CD4-positive, alpha-beta T cell treated with Interferon alpha-2 for 1 hour (primary cell): ENCODE data around the gene INTS11.

Experiments
- DNase-seq, 2 donors: peaks; one replicate each; pipeline ENCODE4 v3.0.0-alpha.2; 2020 to 2022

Gene INTS11

GRCh38 chr1:1357871-1358432 is 33.5 kb upstream of the INTS11 start:
- DNase-seq = no peak

GRCh38 chr1:1356796-1357401 is 32.4 kb upstream of the INTS11 start:
- DNase-seq = no peak

- DNase-seq = no peak
Measured at GRCh38 chr1:1356166-1356795, 31.8 kb upstream of the INTS11 start.

- no peak for DNase-seq
Measured at GRCh38 chr1:1355416-1355815, 31.0 kb upstream of the INTS11 start.

GRCh38 chr1:1354271-1355247 is 30.1 kb upstream of the INTS11 start:
- DNase-seq = peak in 1 of 2 donors; percentile 33

GRCh38 chr1:1353389-1354151 is 29.1 kb upstream of the INTS11 start:
- no peak for DNase-seq

- DNase-seq = no peak
Measured at GRCh38 chr1:1352786-1353388, 28.4 kb upstream of the INTS11 start.

GRCh38 chr1:1351511-1352427 is 27.3 kb upstream of the INTS11 start:
- DNase-seq = no peak

GRCh38 chr1:1349256-1350012 is 25.0 kb upstream of the INTS11 start, which contains the start of gene DVL1:
TSS of gene DVL1 (minus strand) at chr1:1349418. CDS start at chr1:1349065, 353 bp downstream.
- DNase-seq = peak; percentile 75 to 76

GRCh38 chr1:1348420-1349255 is 24.2 kb upstream of the INTS11 start:
- no peak for DNase-seq

- no peak for DNase-seq
Measured at GRCh38 chr1:1347663-1348419, 23.4 kb upstream of the INTS11 start.

GRCh38 chr1:1347026-1347595 is 22.7 kb upstream of the INTS11 start:
- DNase-seq = no peak

- no peak for DNase-seq
Measured at GRCh38 chr1:1346501-1346890, 22.0 kb upstream of the INTS11 start.

- DNase-seq = no peak
Measured at GRCh38 chr1:1345860-1346500, 21.5 kb upstream of the INTS11 start.

- DNase-seq = no peak
Measured at GRCh38 chr1:1345384-1345783, 20.9 kb upstream of the INTS11 start.

- DNase-seq = no peak
Measured at GRCh38 chr1:1344655-1345361, 20.3 kb upstream of the INTS11 start.
